Naive thymus-derived CD8-positive, alpha-beta T cell (primary cell): ENCODE data around the gene COX7A1. TPM values are rescaled to one million over a fixed set of nuclear protein-coding genes. Genes with fewer than 3 reads are reported as not detected.
"Not testable (repeated sequence)": the region's sequence is repeated elsewhere in the genome, so short reads cannot be mapped to it uniquely, and the experiment has no call there.

ENCODE experiments used
- ATAC-seq, 2 donors: fragments of 150-1000 bp; cut with Tn5 transposase in 1 of 2; sonication (Bioruptor Pico), chemical (Tn5 transposase) in 1 of 2; 1 replicate in 1 of 2; 2 replicates in 1 of 2; pipeline ENCODE4 v1.10.0; 2021; ENCODE audit warnings: mild to moderate bottlenecking in 2 of 2, moderate library complexity in 2 of 2
- POLR2A ChIA-PET: fragments of 350-600 bp; sonication (Branson Sonifier 250); formaldehyde crosslinking; loops from one replicate; lab custom pipeline; 2021; ENCODE audit warnings: antibody characterized with exemption; lab: Charles Lee
- DNase-seq, 10 donors: peaks; one replicate each; pipeline versions ENCODE4 v3.0.0 to v3.0.0-alpha.2; 2020 to 2022
- H3K27ac Mint-ChIP-seq, 10 donors: one replicate each; pipeline ENCODE4 v1.8.0; 2020 to 2022; ENCODE audit warnings: mild to moderate bottlenecking in 10 of 10, mixed read lengths in 10 of 10, moderate library complexity in 4 of 10, inconsistent platforms in 1 of 10
- H3K27me3 Mint-ChIP-seq, 5 donors: one replicate each; pipeline ENCODE4 v1.8.0; 2021 to 2022; ENCODE audit warnings: mixed read lengths in 5 of 5
- H3K36me3 Mint-ChIP-seq, 3 donors: one replicate each; pipeline ENCODE4 v1.8.0; 2020 to 2022; ENCODE audit warnings: mixed read lengths in 3 of 3, mild to moderate bottlenecking in 2 of 3, inconsistent platforms in 1 of 3
- H3K4me1 Mint-ChIP-seq, 4 donors: one replicate each; pipeline ENCODE4 v1.8.0; 2021 to 2022; ENCODE audit warnings: mixed read lengths in 4 of 4
- H3K4me3 Mint-ChIP-seq, 10 donors: one replicate each; pipeline ENCODE4 v1.8.0; 2020 to 2022; ENCODE audit warnings: mild to moderate bottlenecking in 10 of 10, mixed read lengths in 10 of 10, moderate library complexity in 6 of 10, inconsistent platforms in 1 of 10
- H3K9me3 Mint-ChIP-seq, 9 donors: one replicate each; pipeline ENCODE4 v1.8.0; 2020 to 2022; ENCODE audit warnings: mixed read lengths in 9 of 9, mild to moderate bottlenecking in 3 of 9, inconsistent platforms in 1 of 9, moderate library complexity in 1 of 9
- polyA plus RNA-seq, 3 donors: library from polyadenylated mRNA; unstranded; fragments of 300-500 nt; fragmentation: Illumina TruSeq; gene quantifications; one replicate each; pipeline ENCODE4 v1.2.3, GENCODE V29; 2021
- total RNA-seq, 8 experiments: library from RNA in 2 of 8; stranded (reverse) in 2 of 8; gene quantifications; one replicate each; pipeline ENCODE4 v1.2.3 and lab custom pipeline; 2021 to 2026

COX7A1 gene
- total and polyA plus RNA-seq, 5 experiments from 2014 or later: not detected

DNA sequence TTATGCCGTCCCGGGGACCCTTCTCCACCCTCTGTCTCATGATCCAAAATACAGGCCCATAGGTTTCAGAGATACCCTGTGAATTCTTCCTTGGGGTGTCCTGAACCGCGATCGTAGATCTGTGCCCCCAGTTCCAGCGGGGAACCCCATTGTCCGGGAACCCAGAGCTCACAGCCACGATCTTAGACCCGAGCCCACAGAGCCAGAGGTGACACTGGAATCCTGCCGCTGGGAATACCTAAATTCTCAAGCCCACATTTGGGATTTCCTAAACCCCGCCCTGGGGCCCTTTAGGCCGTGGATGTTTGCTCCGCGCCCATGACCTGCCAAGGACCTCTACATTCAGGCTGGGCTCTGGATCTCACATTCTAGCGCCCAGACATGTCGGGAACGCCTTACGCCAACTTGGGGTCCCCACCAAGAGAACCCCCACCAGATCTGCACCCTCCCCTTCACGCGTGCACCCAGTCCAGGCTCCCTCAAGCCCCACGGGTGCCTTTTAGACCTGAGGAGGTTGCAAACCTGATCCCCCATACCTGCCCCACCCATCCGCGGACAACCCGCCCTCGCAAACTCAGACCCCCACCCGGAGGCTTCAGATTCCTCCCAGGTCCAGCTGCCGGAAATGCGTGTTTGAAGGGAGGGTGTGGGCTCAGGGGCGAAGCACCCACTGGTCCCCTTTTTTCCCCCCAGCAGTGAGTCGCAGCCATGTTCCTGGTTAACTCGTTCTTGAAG lies 11.8 kb downstream of the COX7A1 start:
- H3K36me3 Mint-ChIP-seq: peaks cover 0 to 34% (median 12%) of the 10 kb centered on the region in 3 donors
- no peaks in the 10 kb centered on the region for H3K27me3 Mint-ChIP-seq
- POLR2A ChIA-PET: interaction anchor here (0.6 to 2.2 kb wide), 9 partner anchors 12 to 476 kb away, joined by 3 to 23 read pairs (median 6); partner anchors contain the start of genes POLR2I, TBCB, THAP8 and ZNF146
- H3K27ac Mint-ChIP-seq: peak overlapping the region; percentile 82 to 97 (median 95)
- H3K4me1 Mint-ChIP-seq: peaks cover 12 to 22% (median 19%) of the 10 kb centered on the region in 4 donors
- H3K9me3 Mint-ChIP-seq: peaks cover 0 to 2% (median 0%) of the 10 kb centered on the region in 9 donors
- ATAC-seq: peak; percentile 27 to 35
- H3K4me3 Mint-ChIP-seq: peak overlapping the region; percentile 92 to 96 (median 95)
- peak in 5 of 10 donors; percentile 48 to 82 (median 53) for DNase-seq

DNA sequence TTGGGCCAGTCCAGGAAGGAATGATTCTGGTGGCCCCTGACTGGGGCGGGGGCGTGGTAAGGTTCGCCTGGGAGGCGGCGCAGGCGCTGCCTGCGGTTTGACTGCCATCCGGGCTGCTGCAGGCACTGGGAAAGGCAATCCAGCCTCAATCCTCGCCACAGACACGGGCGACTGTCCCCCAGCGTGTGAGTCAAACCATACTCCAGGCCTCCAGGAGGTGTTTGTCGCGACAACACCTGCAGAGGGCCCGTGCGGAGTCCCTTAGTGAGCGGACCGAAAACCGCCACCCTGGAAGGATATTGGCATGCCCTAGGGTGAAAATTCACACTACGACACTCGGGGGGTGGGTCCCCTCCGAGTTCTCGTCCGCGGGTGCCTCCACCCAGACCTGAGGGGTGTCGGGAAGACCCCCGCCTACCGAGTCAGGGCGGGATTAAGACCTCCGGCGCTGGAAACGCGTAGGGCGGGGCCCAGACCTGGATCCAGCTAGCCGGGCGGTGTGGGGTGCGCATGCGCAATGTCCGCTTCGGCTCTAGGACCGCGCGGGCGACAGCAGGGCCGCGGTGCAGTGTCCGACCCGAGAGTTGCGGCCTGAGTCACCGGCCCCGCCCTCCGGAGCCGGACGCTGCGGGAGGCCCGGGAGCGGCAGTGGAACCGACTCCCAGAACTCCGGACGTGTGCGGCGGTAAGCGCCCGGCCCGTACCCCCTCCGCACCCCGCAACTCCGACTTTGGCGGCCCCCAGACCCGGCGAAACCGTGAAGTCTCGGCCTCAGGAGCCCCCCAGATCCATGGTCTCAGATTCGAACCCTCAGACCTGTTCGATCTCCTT lies 12.6 kb downstream of the COX7A1 start, which contains the start of gene CAPNS1:
CAPNS1 (plus strand) TSS at position 594 of the 831 bp plus-strand sequence. CDS start 946 bp downstream, outside the sequence.
- Mint-ChIP-seq H3K4me1 (peaks cover 12 to 22% (median 19%) of the 10 kb centered on the region in 4 donors), H3K27me3 (no peaks in the 10 kb centered on the region), H3K36me3 (peaks cover 0 to 26% (median 12%) of the 10 kb centered on the region in 3 donors), H3K4me3 (peak within 1 kb of the TSS; percentile 92 to 96 (median 95)), H3K9me3 (peaks cover 0 to 2% (median 0%) of the 10 kb centered on the region in 9 donors), H3K27ac (peak within 1 kb of the TSS; percentile 82 to 97 (median 95))
- POLR2A ChIA-PET: interaction anchor here (0.7 to 2.2 kb wide), 7 partner anchors 12 to 388 kb away, joined by 3 to 23 read pairs (median 4); partner anchors contain the start of genes POLR2I, TBCB, THAP8 and ZNF146
- ATAC-seq (peak; percentile 67 to 70), DNase-seq (peak; percentile 86 to 95 (median 90))

DNA sequence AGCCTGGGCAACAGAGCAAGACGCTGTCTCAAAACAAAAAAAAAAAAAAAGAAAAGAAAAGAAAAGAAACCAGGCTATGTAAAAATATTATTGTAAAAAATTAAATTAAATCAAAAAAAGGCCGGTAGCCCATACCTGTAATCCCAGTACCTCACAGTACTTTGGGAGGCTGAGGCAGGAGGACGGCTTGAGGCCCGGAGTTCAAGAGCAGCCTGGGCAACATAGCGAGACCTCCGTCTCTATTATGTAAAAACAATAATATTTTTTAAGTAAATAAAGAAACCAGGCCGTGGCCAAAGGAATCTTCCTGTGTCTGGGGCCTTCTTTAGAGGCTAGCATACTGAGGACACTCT lies 13.2 kb downstream of the COX7A1 start:
- ATAC-seq: no peak
- H3K9me3 Mint-ChIP-seq: peaks cover 0 to 2% (median 0%) of the 10 kb centered on the region in 9 donors
- POLR2A ChIA-PET: interaction anchor here (0.7 to 2.2 kb wide), 7 partner anchors 9 to 389 kb away, joined by 3 to 23 read pairs (median 4); partner anchors contain the start of genes POLR2I, TBCB, THAP8 and ZNF146
- H3K4me1 Mint-ChIP-seq: peaks cover 12 to 22% (median 19%) of the 10 kb centered on the region in 4 donors
- H3K36me3 Mint-ChIP-seq: peaks cover 0 to 23% (median 12%) of the 10 kb centered on the region in 3 donors
- no peak for DNase-seq
- no peaks in the 10 kb centered on the region for H3K27me3 Mint-ChIP-seq
- peak overlapping the region; percentile 82 to 97 (median 95) for H3K27ac Mint-ChIP-seq
- H3K4me3 Mint-ChIP-seq: peak overlapping the region; percentile 92 to 96 (median 95)

DNA sequence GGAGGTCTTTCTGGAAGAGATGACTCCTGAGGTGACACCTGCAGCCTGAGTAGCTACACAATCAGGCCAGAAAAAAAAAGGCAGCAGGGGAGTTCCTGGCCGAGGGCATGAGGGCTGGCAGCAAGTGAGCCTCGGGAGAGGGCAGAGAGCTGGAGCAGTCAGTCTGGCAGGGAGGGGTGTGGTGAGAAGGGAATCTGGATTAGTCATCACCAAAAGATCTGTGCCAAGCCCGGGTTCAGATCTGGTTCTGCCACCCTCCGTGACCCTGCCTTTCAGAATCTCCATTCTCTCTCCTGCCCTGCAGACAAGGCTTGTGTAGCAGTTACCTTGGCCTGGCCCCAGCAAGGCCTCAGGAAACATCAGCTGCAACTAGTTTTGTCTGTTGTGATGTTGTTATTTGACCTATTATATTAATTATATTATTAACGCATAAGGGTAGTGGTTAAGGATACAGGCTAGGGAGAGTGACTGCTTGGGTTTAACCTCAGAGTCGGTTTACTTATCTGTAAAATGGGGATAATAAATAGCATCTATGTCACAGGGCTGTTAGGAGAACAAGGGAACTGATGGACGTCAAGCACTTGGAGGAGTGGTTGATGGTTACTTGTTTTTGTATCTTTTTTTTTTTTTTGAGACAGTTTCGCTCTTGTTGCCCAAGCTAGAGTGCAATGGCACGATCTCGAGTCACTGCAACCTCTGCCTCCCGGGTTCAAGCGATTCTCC lies 15.1 kb downstream of the COX7A1 start:
- POLR2A ChIA-PET: interaction anchor here (1.0 to 2.1 kb wide), 3 partner anchors 13 to 206 kb away, joined by 3 to 5 read pairs (median 4); partner anchors contain the start of gene TBCB

DNA sequence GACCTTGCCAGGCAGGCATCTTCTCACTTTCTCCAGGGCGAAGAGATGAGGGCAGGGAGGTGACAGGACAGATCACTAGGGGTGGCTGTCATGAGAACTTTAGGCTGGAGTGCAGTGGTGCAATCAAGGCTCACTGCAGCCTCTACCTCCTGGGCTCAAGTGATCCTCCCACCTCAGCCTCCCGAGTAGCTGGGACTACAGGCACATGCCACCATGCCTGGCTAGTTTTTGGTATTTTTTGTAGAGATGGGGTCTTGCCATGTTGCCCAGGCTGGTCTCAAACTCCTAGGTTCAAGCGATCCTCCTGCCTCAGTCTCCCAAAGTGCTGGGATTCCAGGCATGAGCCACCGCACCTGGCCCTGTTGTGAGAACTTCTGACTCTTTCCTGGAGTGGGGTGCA lies 17.4 kb downstream of the COX7A1 start:
- H3K27ac Mint-ChIP-seq, H3K36me3 Mint-ChIP-seq, H3K9me3 Mint-ChIP-seq, ATAC-seq, H3K27me3 Mint-ChIP-seq, DNase-seq, POLR2A ChIA-PET, H3K4me3 Mint-ChIP-seq: not testable (repeated sequence)
- H3K4me1 Mint-ChIP-seq: peaks cover 0 to 37% (median 4%) of the 10 kb centered on the region in 4 donors

More for the DNA sequence above, 15.1 kb downstream of the COX7A1 start:
- ATAC-seq (no peak), DNase-seq (no peak)
- Mint-ChIP-seq H3K4me1 (peaks cover 10 to 32% (median 16%) of the 10 kb centered on the region in 4 donors), H3K27me3 (no peaks in the 10 kb centered on the region), H3K36me3 (peaks cover 0 to 10% (median 5%) of the 10 kb centered on the region in 3 donors), H3K9me3 (peaks cover 0 to 2% (median 0%) of the 10 kb centered on the region in 9 donors), H3K4me3 (no peak overlapping the region), H3K27ac (peak overlapping the region in 3 of 10 donors; percentile 1 to 23 (median 7))

DNA sequence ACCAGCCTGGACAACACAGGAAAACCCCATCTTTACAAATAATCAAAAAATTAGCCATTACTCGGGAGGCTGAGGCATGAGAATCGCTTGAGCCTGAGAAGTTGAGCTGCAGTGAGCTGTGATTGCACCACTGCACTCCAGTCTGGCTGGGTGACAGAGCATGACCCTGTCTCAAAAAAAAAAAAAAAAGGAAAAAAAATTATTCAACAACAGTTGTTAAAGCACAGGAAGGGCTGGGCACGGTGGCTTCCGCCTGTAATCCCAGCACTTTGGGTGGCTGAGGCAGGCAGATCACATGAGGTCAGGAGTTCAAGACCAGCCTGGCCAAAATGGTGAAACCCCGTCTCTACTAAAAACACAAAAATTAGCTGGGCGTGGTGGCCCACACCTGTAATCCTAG lies 21.0 kb downstream of the COX7A1 start:
- DNase-seq, ATAC-seq, H3K27me3 Mint-ChIP-seq, H3K9me3 Mint-ChIP-seq, H3K36me3 Mint-ChIP-seq, POLR2A ChIA-PET: not testable (repeated sequence)
- peak overlapping the region in 2 of 10 donors; percentile 36 to 69 for H3K27ac Mint-ChIP-seq
- H3K4me3 Mint-ChIP-seq: peak overlapping the region in 1 of 10 donors; percentile 24
- peaks cover 2 to 44% (median 16%) of the 10 kb centered on the region in 4 donors for H3K4me1 Mint-ChIP-seq

DNA sequence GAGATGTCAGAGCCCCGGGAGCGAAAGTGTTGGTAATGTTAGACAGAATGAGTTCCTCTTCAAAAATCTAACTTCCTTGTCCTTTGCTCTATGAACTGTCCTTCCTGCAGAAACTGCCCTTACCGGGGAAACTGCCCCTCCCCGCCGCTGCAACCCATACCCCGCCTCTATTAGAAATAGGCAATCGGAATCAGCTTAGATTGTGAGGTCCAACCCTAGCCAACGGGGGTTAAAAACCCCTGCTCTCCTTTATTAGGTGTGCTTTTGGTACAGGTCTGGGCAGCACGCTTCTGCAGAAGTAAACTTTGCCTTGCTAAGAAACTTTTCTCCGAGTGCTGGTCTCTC lies 23.9 kb downstream of the COX7A1 start:
- ATAC-seq (peak in 1 of 2 donors; percentile 18), DNase-seq (no peak)
- Mint-ChIP-seq H3K27ac (peak overlapping the region; percentile 60 to 95 (median 91)), H3K36me3 (peaks cover 0 to 28% (median 0%) of the 10 kb centered on the region in 3 donors), H3K27me3 (no peaks in the 10 kb centered on the region), H3K4me3 (peak overlapping the region; percentile 83 to 93 (median 90)), H3K4me1 (peaks cover 2 to 41% (median 16%) of the 10 kb centered on the region in 4 donors), H3K9me3 (no peaks in the 10 kb centered on the region)
- POLR2A ChIA-PET: interaction anchor here (0.7 to 5.1 kb wide), 9 partner anchors 12 to 380 kb away, joined by 3 to 42 read pairs (median 4); partner anchors contain the start of genes CAPNS1, LIN37, POLR2I and TBCB

DNA sequence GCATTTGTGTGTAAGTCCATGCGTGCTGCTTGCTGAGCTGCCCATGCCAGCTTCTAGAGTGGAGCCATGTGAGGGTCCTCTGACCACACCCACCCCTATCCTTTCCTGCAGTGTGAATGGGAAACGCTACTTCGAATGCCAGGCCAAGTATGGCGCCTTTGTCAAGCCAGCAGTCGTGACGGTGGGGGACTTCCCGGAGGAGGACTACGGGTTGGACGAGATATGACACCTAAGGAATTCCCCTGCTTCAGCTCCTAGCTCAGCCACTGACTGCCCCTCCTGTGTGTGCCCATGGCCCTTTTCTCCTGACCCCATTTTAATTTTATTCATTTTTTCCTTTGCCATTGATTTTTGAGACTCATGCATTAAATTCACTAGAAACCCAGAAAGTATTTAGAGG lies 26.7 kb downstream of the COX7A1 start:
- DNase-seq (no peak), ATAC-seq (no peak)
- Mint-ChIP-seq H3K27ac (peak overlapping the region in 3 of 10 donors; percentile 8 to 78 (median 57)), H3K36me3 (peaks cover 0 to 47% (median 5%) of the 10 kb centered on the region in 3 donors), H3K9me3 (no peaks in the 10 kb centered on the region), H3K4me1 (peaks cover 2 to 19% (median 14%) of the 10 kb centered on the region in 4 donors), H3K27me3 (no peaks in the 10 kb centered on the region), H3K4me3 (no peak overlapping the region)
- POLR2A ChIA-PET: interaction anchor here (1.3 to 5.1 kb wide), 2 partner anchors 11 to 15 kb away, joined by 4 to 42 read pairs; partner anchors contain the start of genes CAPNS1, POLR2I and TBCB

DNA sequence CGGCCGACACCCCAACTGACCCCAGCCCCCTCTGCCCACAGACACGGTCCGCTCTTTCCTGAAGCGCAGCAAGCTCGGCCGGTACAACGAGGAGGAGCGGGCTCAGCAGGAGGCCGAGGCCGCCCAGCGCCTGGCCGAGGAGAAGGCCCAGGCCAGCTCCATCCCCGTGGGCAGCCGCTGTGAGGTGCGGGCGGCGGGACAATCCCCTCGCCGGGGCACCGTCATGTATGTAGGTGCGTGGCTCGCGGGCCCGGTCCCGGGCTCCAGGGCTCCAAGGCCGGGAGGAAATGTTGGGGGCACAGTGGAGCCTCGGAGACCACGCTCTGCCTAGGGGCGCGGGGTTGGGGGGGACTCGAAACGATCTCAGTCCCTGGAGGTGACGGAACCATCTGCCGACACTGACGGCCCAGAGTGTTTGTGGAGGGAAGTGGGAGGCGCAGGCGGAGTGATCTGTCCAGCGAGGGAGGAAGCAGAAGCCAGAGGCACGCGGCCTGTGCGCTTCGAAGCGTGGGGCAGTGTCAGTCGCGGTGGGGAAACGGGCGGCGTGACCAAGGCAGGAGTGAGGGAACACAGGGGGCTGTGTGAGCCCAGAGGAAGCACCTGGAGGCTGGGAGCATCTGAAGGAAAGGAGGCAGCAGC lies 30.6 kb downstream of the COX7A1 start:
- ATAC-seq (no peak), DNase-seq (no peak)
- peaks cover 0 to 74% (median 14%) of the 10 kb centered on the region in 3 donors for H3K36me3 Mint-ChIP-seq
- H3K4me3 Mint-ChIP-seq: no peak overlapping the region
- H3K9me3 Mint-ChIP-seq: no peaks in the 10 kb centered on the region
- POLR2A ChIA-PET: no interaction called here
- H3K27ac Mint-ChIP-seq: no peak overlapping the region
- no peaks in the 10 kb centered on the region for H3K27me3 Mint-ChIP-seq
- peaks cover 7 to 28% (median 19%) of the 10 kb centered on the region in 4 donors for H3K4me1 Mint-ChIP-seq

DNA sequence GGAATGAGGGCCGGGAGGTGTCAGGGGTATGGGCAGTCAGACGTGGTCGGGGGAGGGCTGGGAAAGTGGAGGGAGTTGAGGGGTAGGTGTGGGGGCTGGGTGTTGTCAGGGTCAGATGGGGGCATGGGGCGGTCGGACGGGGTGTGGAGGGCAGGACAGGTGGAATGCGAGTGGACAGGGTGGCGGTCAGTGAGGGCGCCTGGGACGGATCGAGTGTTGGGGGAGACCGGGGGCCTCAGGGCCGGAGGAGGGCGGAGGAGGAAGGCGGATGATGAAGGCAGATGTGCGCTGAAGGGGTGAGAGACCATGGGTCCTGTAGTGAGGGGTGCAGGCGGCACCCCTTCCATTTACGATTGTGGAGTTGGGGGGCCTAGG lies 31.3 kb downstream of the COX7A1 start:
- Mint-ChIP-seq H3K4me3 (no peak overlapping the region), H3K36me3 (peaks cover 0 to 73% (median 14%) of the 10 kb centered on the region in 3 donors), H3K4me1 (peaks cover 12 to 34% (median 25%) of the 10 kb centered on the region in 4 donors), H3K27ac (no peak overlapping the region), H3K27me3 (no peaks in the 10 kb centered on the region), H3K9me3 (no peaks in the 10 kb centered on the region)
- ATAC-seq: no peak
- POLR2A ChIA-PET: interaction anchor here (0.6 kb wide), 1 partner anchor 22 kb away, joined by 3 read pairs; no protein-coding TSS in a partner anchor
- DNase-seq: no peak
